Uterus (tissue), 2 donors: ENCODE measurements around the gene CD226.

Experiments used
- POLR2A ChIP-seq, 2 donors: fragments of 450-650 bp; IDR thresholded peaks; one replicate each; pipeline ENCODE4 v1.6.1; 2016; ENCODE audit warnings: antibody characterized with exemption in 2 of 2, mild to moderate bottlenecking in 1 of 2, moderate library complexity in 1 of 2
- TF ChIP-seq, protein P1 (sequence below), 4 experiments: fragments of 200-600 bp in 2 of 4; fragments of 450-650 bp in 2 of 4; sonication (generic) in 2 of 4; IDR thresholded peaks; one replicate each; pipeline ENCODE4 v1.5.1; 2016 to 2019; ENCODE audit warnings: antibody characterized with exemption in 4 of 4, mild to moderate bottlenecking in 2 of 4, moderate library complexity in 1 of 4

- TF ChIP-seq POLR2A (IDR thresholded peaks at IDR 0.05), result no peak
- TF ChIP-seq, protein P1, sequence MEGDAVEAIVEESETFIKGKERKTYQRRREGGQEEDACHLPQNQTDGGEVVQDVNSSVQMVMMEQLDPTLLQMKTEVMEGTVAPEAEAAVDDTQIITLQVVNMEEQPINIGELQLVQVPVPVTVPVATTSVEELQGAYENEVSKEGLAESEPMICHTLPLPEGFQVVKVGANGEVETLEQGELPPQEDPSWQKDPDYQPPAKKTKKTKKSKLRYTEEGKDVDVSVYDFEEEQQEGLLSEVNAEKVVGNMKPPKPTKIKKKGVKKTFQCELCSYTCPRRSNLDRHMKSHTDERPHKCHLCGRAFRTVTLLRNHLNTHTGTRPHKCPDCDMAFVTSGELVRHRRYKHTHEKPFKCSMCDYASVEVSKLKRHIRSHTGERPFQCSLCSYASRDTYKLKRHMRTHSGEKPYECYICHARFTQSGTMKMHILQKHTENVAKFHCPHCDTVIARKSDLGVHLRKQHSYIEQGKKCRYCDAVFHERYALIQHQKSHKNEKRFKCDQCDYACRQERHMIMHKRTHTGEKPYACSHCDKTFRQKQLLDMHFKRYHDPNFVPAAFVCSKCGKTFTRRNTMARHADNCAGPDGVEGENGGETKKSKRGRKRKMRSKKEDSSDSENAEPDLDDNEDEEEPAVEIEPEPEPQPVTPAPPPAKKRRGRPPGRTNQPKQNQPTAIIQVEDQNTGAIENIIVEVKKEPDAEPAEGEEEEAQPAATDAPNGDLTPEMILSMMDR (IDR thresholded peaks at IDR 0.05), result no peak
These were observed 4.7 kb downstream of the CD226 start for GRCh38 chr18:69943021-69943420.
